GM21529 (cell line): ENCODE data around the gene DCST1.

Source experiments
- ATAC-seq: cut with Tn5 transposase; IDR thresholded peaks from one replicate; pipeline ENCODE4 v1.9.1; 2021; ENCODE audit not compliant: unreplicated experiment

DCST1 gene

DNA sequence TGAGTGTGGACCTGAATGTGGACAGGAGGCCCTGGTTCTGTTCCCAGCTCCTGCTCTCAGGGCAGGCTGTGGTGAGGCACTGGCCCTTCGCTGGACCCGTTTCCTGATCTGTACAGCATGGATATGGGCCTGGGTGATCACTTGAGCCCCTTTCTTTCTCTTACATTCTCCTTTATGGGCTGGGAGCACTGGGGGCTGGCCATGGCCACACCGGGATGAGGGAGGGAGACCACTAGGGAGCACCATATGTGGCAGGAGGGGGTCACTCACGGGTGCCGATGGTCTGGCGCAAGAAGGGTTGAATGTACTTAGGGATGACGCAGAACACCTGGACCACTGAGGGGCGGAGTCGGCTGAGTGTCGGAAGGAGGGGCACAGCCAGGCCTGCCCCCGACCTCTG lies 2.7 kb upstream of the DCST1 start:
- no peak for ATAC-seq

GRCh38 chr1:155032886-155033285 lies 738 bp upstream of the DCST1 start:
- no peak for ATAC-seq

DNA sequence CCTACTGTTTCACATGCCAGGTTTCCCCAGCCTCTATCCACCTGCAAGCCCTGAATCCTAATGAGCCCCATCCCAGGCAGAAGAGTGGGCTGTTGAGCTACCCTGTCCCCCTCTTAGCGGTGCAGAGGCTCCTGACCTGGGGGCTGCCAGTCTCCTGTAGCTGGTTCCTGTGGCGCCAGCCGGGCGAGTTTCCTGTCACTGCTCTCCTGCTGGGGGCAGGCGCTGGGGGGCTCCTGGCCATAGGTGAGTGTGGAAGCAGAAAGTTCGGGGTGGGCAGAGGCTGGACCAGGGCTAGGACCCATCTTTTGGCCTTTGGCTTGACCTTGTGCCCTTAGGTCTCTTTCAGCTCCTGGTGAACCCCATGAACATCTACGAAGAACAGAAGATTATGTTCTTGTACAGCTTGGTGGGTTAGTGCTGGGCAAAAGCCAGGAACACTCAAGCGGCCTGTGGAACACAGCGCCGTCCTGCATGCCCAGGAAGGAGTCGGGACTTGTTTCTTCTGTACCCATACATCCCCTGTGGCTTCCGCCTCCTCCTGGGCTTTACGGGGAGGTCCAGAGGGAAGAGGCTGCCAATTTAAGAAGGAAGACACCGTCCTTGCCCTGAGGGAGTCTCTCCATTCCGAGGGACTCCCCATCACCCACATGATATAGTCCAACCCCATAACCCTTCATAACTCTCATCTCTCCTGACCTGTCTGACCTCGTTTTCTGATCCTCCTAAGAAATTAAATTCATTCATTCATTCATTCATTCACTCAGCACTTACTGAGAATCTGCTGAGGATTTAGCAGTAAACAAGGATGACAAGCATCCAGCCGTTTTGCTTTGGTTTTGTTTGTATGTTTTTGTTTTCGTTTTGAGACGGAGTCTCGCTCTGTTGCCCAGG lies 939 bp downstream of the DCST1 start:
- ATAC-seq = no peak

DNA sequence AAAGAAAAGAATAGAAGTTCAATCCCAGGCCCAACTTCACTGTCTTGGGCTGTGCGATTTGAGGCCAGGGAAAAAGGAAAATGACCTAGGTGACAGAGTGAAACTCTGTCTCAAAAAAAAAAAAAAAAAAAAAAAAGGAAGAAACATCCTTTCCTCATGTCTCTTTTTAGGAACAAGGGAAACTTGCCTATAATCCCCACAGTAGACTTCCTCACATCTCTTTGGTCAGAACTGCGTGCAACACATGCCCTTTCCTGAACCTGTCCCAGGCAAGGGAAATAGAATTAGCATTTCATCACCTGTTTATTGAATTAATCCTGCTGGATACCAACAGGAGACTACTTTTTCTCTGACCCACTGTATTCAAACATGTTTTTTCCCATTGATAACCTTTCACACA lies 2.3 kb downstream of the DCST1 start:
- no peak for ATAC-seq

- no peak for ATAC-seq
Observed at GRCh38 chr1:155037043-155037442, 3.4 kb downstream of the DCST1 start.

DNA sequence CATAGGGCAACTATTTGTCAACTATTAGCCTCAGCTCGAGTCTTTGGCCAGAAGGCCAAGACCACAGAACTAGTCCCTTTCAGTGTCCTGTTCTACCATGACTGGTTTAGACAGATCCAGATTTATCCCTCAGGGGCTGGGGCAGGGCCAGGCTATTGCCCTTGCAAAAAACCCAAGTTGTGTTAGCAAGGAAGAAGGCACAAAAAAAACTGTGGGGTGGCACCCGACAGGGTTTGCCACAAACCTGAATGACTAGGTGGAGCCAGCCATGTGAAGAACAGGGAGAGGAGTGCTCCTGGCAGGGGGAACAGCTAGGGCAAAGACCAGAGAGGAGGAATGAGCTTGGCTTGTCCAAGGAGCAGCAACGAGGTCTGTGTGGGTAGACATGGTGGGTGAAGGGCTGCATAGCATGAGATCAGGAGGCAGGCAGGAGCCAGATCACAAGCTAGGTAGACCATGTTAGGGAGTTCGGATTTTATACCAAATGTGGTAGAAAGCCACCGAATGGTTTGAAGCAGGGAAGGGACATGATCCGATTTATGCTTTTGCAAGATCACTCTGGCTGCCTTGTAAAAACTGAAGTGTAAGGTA lies 4.3 kb downstream of the DCST1 start:
- no peak for ATAC-seq

DNA sequence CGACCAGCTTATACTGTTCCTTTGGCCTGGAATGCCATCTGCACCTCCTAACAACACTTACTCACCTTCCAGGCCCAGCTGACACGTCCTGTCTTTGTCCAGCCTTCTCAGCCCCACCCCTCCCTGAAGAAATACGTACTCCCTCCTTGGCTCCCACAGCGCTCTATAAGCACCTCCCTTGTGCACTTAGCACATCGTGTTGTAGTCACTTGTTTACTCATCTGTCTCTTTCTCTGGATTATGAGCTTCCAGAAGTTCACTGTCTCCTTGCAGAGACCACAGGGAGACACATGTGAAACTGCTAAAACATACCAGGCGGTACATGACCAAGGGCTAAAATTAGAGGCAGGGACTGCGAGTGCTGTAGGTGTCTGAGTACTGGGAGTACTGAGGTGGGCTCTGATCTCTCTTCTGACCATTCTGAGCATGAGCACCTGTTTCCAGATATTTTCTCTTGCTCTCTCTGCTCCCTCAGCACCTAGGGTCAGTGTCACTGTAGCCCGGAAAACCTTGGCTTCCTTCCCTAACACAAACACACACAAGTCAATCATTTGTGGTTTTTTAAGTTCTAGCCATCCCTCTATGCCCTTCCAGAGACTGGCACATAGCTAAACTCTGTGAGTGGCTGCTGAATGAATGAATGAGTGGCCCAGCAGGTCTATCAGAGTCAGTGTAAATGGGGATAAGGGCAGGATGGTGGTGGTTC lies 5.1 kb downstream of the DCST1 start:
- ATAC-seq = no peak

DNA sequence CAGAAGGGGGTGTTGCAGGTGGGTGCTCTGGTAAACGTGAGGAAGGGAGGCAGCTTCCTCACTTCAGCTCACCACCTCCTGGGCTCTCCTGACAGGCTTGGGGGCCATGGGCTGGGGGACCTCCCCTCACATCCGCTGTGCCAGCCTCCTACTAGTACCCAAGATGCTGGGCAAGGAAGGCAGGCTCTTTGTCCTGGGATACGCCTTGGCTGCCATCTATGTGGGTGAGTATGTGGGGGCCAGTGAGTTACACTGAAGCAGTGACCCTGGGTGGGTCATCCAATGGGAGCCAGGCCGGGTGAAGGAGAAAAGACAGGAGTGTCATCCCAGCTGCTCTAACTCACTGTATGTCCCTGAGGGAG lies 5.7 kb downstream of the DCST1 start:
- no peak for ATAC-seq

DNA sequence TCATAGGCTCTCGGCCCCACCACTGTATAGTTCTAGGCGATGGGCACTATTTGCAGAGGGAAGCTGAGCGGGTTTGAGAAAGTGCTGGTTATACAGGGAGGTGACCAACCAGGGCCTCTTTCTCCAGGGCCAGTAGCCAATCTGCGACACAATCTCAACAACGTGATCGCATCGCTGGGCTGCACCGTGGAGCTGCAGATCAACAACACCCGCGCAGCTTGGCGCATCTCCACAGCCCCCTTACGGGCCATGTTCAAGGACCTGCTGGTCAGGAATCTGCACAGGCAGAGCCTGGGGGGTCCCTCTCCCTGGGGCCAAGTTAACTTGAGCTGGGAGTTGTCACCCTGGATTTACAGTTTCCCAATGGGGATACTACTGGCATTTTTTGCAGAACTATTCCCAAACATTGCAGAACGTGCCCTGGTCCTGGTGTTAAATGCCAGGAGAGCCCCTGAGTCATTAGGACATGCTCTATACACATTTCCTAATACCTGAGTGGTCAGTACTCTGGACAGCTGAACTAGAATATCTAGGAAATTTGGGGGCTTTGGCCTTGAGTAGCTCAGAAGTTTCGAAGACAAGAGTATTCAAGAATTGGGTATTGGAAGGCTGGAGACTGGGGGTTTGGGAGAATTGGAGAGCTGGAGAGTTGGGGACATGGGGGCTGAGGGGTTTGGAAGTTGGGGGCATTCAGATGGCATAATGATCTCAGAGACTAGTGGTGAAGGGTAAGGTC lies 6.9 kb downstream of the DCST1 start:
- no peak for ATAC-seq

- no peak for ATAC-seq
Observed at GRCh38 chr1:155042789-155043188, 9.2 kb downstream of the DCST1 start.

DNA sequence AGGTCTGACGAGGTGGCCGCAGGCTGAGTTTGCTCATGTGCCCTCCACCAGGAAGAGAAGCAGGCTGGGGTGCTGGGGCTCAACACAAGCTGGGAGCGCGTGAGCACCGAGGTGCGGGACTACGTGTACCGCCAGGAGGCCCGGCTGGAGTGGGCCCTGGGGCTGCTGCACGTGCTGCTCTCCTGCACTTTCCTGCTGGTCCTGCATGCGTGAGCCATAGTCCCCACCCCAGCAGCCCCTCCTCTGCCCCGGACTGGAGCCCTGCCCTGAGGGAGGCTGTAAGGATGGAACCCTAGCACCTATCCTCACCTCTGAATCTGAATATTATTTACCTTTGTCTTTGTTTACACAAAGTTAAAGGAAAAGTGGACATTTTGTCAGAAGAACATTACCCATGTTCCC lies 9.7 kb downstream of the DCST1 start:
- ATAC-seq = no peak

- ATAC-seq = no peak
Observed at GRCh38 chr1:155043793-155044192, 10.2 kb downstream of the DCST1 start.

DNA sequence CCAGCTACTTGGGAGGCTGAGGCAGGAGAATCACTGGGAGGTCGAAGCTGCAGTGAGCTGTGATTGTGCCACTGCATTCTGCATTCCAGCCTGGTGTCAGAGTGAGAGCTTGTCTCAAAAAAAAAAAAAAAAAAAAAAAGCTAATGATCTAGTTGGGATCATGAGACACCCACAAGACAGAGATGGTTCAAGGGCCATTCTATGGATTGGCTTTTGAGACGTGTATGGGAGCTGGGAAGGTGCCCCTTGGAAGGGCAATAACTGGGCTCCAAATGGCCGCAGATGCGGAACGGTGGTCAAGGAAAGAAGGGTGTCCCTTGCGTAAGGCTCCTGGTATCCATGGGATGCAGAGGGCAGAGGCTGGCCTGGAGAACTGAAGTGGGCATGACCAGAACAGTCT lies 10.7 kb downstream of the DCST1 start:
- ATAC-seq = no peak

DNA sequence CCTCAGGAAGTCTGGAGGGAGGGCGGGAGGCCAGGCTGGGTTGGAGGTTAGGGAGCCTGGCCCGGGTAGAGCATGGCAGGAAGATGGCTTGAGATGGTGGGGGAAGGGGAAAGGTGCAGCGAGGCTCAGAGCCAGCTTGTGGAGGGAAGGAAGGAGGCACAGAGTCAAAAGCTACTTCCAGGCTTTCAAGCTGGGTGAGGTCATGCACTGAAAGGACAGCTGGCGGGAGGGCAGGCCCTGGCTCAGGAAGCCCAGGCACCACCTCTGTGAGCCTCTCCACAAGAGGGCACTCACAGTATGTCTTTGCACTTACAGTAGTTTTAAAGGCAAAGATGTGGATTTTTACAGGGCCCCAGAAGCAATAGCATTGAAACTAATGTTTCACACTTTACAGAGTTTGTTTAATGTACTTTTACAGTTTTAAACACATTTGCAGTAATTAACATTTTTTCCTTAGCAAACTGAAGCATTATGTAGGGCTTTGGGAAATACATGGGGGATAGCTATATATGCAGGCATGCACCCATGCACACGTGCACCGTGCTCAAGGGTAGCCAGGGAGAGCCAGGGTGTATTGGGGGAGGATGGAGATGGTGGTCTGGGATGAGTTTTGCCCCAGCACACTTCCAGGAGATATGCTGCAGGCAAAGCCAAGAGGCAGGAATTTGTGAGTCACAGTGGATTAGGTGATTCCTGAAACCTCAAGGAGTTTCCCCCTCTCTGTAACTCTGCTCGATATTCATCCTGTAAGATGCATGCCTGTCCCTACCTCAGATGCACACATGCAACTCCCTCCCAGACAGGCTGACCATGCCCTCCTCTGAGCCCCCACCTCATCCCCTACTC lies 11.4 kb downstream of the DCST1 start:
- ATAC-seq = no peak

GRCh38 chr1:155048449-155049334 lies 15.1 kb downstream of the DCST1 start:
- no peak for ATAC-seq

DNA sequence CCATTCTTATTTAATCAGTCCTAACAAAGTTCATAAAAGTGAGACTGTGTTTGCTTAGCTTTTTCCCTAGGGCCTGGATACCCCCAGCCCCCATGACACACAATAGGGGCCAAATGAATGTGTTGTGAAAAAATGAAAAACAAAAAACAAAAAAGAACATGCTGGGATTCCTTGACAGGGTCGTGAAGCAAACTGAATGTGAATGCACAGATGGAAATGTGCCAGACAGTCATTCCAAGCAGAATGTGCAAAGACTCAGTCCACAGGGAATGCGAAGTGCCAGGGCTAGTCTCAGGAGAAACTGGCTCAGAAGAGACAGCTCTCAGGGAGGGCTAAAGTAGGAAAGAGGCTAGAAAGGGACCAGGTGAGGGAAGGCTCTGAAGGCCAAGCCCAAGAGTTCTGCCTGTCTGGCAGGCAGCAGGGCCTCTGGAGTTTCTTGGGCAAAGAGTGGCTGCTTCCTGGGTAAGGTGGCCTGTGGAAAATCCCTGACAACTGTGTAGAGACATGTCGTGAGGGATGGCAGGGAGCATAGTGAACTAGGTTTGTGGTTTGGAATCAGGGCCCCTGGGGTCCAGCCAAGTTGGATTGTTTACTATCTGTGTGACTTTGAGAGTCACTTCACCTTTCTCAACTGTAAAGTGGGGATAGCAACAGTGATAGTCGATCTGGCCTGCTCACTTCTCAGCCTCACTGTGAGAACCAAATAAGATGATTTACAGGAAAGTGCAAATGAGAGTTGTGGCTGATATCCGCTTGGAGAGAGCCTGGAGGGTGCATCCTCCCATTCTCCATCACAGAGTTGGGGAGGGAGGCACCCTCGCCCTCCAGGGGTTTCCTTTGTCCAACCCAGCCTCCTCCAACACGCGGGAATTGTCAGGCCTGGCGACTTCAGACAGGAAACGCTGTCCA lies 16.3 kb downstream of the DCST1 start:
- ATAC-seq = no peak

GRCh38 chr1:155050560-155051341 lies 17.1 kb downstream of the DCST1 start, which contains the start of gene ADAM15:
Gene ADAM15 (plus strand): TSS chr1:155051316. CDS start chr1:155051387, 71 bp downstream.
- peak; percentile 62 for ATAC-seq
